ENCODE data around the gene LRMDA.

GRCh38 chr10:75925999-75926398 is 494.6 kb downstream of the LRMDA start:
- TF ChIP-seq CTCF (IDR thresholded peaks at IDR 0.05) (no peak), POLR2A (IDR thresholded peaks at IDR 0.05) (no peak)

Measured in adrenal gland (tissue), 5 donors.